ENCODE data around the gene PGM2L1.

DNA sequence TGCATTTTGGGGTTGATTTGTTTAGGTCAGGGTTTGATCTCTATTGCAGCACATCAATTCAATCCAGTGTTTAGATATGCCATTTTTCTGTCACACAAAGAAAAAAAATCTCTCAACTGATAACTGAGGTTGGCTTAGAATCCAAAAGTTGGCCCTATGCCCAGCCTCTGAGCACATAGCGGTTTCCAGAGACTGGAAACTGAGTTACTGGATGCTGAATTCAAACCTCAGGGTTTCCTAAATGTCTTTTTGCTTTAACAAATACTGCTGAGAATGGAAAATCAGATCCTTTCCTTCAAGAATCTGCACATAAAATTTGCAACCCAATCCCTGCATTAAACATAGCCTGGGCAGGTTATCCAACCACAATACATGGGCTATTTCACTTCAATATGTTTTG is 90.8 kb downstream of the PGM2L1 start:
- TF ChIP-seq CTCF (IDR thresholded peaks at IDR 0.05) (no peak), ZFX (IDR thresholded peaks at IDR 0.05; ENCODE audit: borderline replicate concordance) (no peak)
